Measurements from ENCODE around the gene CPN2. TPM values are rescaled to one million over a fixed set of nuclear protein-coding genes. Genes with fewer than 3 reads are reported as not detected.
A peak's percentile ranks its signal among the peaks of the same experiment; 100 is the strongest.

The CPN2 gene
- total RNA-seq, 6 donors from 2014 or later = 0.10 TPM; not detected in 5

GRCh38 chr3:194386066-194386465 is 34.9 kb upstream of the CPN2 start:
- Histone ChIP-seq H3K36me3 (no peaks in the 10 kb centered on the region), H3K9me3 (peaks cover 0 to 4% (median 3%) of the 10 kb centered on the region in 4 donors), H3K4me1 (peaks cover 0 to 5% (median 0%) of the 10 kb centered on the region in 4 donors), H3K4me3 (no peak overlapping the region), H3K27me3 (no peaks in the 10 kb centered on the region), H3K27ac (no peak overlapping the region)
- no peak for ATAC-seq (ENCODE audit: low FRiP score in 2 of 2)
- no peak for TF ChIP-seq CTCF (IDR thresholded peaks at IDR 0.05)
- no peak for TF ChIP-seq POLR2AphosphoS5 (IDR thresholded peaks at IDR 0.05)
- no peak for DNase-seq
- WGBS, 2 donors = 75 to 85% methylated on average over 15 of the region's 15 CpGs

GRCh38 chr3:194384569-194385001 is 33.5 kb upstream of the CPN2 start:
- peak in 1 of 2 donors; percentile 62 for DNase-seq

GRCh38 chr3:194384156-194384555 is 33.0 kb upstream of the CPN2 start:
- no peak for DNase-seq
- no peak overlapping the region for H3K27ac ChIP-seq
- WGBS, 2 donors = 66 to 89% methylated on average over 6 of the region's 6 CpGs
- ATAC-seq (ENCODE audit: low FRiP score in 2 of 2) = no peak
- peaks cover 0 to 5% (median 0%) of the 10 kb centered on the region in 4 donors for H3K4me1 ChIP-seq
- H3K27me3 ChIP-seq = no peaks in the 10 kb centered on the region
- H3K9me3 ChIP-seq = no peaks in the 10 kb centered on the region
- no peak overlapping the region for H3K4me3 ChIP-seq
- TF ChIP-seq POLR2A (IDR thresholded peaks at IDR 0.05) (no peak), EP300 (IDR thresholded peaks at IDR 0.05) (no peak), POLR2AphosphoS5 (IDR thresholded peaks at IDR 0.05) (no peak), CTCF (IDR thresholded peaks at IDR 0.05) (no peak)
- H3K36me3 ChIP-seq = no peaks in the 10 kb centered on the region

More at GRCh38 chr3:194384569-194385001, 33.5 kb upstream of the CPN2 start:
- no peak overlapping the region for H3K27ac ChIP-seq
- no peak for ATAC-seq (ENCODE audit: low FRiP score in 2 of 2)
- H3K4me1 ChIP-seq = peaks cover 0 to 5% (median 0%) of the 10 kb centered on the region in 4 donors
- WGBS, 2 donors = 85 to 90% methylated on average over 7 to 12 of the region's 12 CpGs
- H3K4me3 ChIP-seq = no peak overlapping the region
- no peaks in the 10 kb centered on the region for H3K9me3 ChIP-seq
- no peaks in the 10 kb centered on the region for H3K36me3 ChIP-seq
- no peak for TF ChIP-seq CTCF (IDR thresholded peaks at IDR 0.05)
- TF ChIP-seq EP300 (IDR thresholded peaks at IDR 0.05) = no peak
- TF ChIP-seq POLR2A (IDR thresholded peaks at IDR 0.05) = no peak
- H3K27me3 ChIP-seq = no peaks in the 10 kb centered on the region

GRCh38 chr3:194383276-194383940 is 32.3 kb upstream of the CPN2 start:
- 90 to 94% methylated on average over 13 to 14 of the region's 14 CpGs for WGBS, 2 donors
- H3K27me3 ChIP-seq = no peaks in the 10 kb centered on the region
- no peaks in the 10 kb centered on the region for H3K9me3 ChIP-seq
- no peaks in the 10 kb centered on the region for H3K36me3 ChIP-seq
- TF ChIP-seq CTCF (IDR thresholded peaks at IDR 0.05) = no peak
- no peak for TF ChIP-seq EP300 (IDR thresholded peaks at IDR 0.05)
- no peak for TF ChIP-seq POLR2AphosphoS5 (IDR thresholded peaks at IDR 0.05)
- no peak for TF ChIP-seq POLR2A (IDR thresholded peaks at IDR 0.05)
- no peak overlapping the region for H3K27ac ChIP-seq
- DNase-seq (no peak), ATAC-seq (ENCODE audit: low FRiP score in 2 of 2) (no peak)
- H3K4me1 ChIP-seq = peaks cover 0 to 5% (median 0%) of the 10 kb centered on the region in 4 donors
- no peak overlapping the region for H3K4me3 ChIP-seq

GRCh38 chr3:194382892-194383223 is 31.7 kb upstream of the CPN2 start:
- Histone ChIP-seq H3K27ac (no peak overlapping the region), H3K4me3 (no peak overlapping the region), H3K4me1 (peaks cover 0 to 5% (median 0%) of the 10 kb centered on the region in 4 donors), H3K36me3 (no peaks in the 10 kb centered on the region), H3K27me3 (no peaks in the 10 kb centered on the region), H3K9me3 (no peaks in the 10 kb centered on the region)
- WGBS, 2 donors = 60 to 69% methylated on average over 9 of the region's 9 CpGs
- TF ChIP-seq POLR2A (IDR thresholded peaks at IDR 0.05) (no peak), CTCF (IDR thresholded peaks at IDR 0.05) (no peak), POLR2AphosphoS5 (IDR thresholded peaks at IDR 0.05) (no peak), EP300 (IDR thresholded peaks at IDR 0.05) (no peak)
- DNase-seq = no peak
- no peak for ATAC-seq (ENCODE audit: low FRiP score in 2 of 2)
